ENCODE results near the gene FIGNL1. TPM values are rescaled to one million over a fixed set of nuclear protein-coding genes. Genes with fewer than 3 reads are reported as not detected.
A peak's percentile ranks its signal among the peaks of the same experiment; 100 is the strongest.

Gene FIGNL1
- total RNA-seq, 1 donor from 2014 or later: 5.5 TPM

DNA sequence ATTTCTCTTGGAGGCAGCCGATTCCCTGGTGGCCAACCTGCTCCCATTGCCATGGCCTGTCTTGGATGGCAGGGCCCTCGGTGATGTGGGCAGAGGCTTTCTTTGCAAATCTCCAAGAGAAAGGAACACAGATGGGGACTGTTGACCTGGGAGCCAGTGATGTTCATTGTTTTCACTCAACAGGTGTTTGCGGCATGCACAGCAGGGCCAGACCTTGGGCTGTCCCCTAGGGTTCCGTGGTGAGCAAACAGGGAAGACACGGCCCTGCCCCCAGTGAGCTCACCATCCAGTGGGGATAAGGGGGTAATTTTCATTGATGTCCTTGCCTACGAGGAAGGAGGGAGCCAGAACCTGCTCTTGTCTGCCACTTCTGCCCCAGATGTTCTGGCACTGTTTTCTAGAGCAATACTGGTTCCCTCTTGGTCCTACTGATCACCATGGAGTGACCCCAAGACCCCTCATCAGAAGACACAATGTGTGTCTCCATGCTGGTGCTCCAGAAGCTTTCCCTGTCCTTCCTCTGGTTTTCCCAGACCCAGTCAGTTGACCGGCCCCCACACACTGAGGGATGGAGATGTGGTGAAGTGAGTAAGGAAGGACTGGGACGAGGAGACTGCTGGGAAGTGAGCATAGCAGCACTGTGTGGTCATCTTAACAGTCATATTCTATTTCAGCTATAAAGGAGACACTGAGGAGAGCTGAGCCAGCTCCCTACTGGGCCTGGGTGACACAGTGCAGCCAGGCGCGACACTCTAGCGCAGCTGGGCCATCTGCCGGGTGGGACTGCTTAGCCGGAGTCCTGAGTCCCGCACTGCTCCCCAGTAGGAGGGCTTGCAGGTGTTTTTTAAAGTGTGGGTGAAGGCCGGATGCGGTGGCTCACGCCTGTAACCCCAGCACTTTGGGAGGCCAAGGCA is 20.4 kb upstream of the FIGNL1 start:
- Histone ChIP-seq H3K36me3 (no peaks in the 10 kb centered on the region), H3K4me1 (peaks cover 3% of the 10 kb centered on the region), H3K4me3 (no peak overlapping the region), H3K9me3 (no peaks in the 10 kb centered on the region), H3K27ac (no peak overlapping the region), H3K27me3 (no peaks in the 10 kb centered on the region)
- TF ChIP-seq, protein P1, sequence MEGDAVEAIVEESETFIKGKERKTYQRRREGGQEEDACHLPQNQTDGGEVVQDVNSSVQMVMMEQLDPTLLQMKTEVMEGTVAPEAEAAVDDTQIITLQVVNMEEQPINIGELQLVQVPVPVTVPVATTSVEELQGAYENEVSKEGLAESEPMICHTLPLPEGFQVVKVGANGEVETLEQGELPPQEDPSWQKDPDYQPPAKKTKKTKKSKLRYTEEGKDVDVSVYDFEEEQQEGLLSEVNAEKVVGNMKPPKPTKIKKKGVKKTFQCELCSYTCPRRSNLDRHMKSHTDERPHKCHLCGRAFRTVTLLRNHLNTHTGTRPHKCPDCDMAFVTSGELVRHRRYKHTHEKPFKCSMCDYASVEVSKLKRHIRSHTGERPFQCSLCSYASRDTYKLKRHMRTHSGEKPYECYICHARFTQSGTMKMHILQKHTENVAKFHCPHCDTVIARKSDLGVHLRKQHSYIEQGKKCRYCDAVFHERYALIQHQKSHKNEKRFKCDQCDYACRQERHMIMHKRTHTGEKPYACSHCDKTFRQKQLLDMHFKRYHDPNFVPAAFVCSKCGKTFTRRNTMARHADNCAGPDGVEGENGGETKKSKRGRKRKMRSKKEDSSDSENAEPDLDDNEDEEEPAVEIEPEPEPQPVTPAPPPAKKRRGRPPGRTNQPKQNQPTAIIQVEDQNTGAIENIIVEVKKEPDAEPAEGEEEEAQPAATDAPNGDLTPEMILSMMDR (IDR thresholded peaks at IDR 0.05): no peak
- DNase-seq (no peak), ATAC-seq (no peak)
- intact Hi-C loops (cut with DNase I): loop anchor here (10.0 kb wide), 1 partner anchor 204 kb away; no protein-coding TSS in a partner anchor

DNA sequence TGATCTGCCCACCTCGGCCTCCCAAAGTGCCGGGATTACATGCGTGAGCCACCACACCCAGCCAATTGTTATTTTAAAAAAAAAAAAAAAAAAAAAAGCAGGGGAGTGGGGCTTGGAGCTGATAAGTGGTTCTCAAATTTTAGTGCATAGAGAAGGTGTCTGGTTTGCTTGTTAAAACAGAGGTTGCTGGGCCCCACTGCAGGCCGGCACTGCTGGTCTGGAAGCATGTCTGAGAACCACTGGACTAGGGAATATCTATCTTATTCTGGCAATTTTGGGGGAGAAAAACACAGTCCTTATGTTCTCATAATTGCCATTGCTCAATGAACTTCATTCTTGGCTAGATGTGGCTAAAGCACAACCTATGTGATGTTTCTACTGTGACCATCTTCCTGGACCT is 19.0 kb upstream of the FIGNL1 start:
- Histone ChIP-seq H3K4me1 (peaks cover 3% of the 10 kb centered on the region), H3K27me3 (no peaks in the 10 kb centered on the region), H3K9me3 (no peaks in the 10 kb centered on the region), H3K27ac (no peak overlapping the region), H3K4me3 (no peak overlapping the region), H3K36me3 (no peaks in the 10 kb centered on the region)
- intact Hi-C loops (cut with DNase I): loop anchor here (10.0 kb wide), 1 partner anchor 686 kb away; no protein-coding TSS in a partner anchor
- ATAC-seq (no peak), DNase-seq (no peak)
- TF ChIP-seq, protein P1 (IDR thresholded peaks at IDR 0.05): no peak

DNA sequence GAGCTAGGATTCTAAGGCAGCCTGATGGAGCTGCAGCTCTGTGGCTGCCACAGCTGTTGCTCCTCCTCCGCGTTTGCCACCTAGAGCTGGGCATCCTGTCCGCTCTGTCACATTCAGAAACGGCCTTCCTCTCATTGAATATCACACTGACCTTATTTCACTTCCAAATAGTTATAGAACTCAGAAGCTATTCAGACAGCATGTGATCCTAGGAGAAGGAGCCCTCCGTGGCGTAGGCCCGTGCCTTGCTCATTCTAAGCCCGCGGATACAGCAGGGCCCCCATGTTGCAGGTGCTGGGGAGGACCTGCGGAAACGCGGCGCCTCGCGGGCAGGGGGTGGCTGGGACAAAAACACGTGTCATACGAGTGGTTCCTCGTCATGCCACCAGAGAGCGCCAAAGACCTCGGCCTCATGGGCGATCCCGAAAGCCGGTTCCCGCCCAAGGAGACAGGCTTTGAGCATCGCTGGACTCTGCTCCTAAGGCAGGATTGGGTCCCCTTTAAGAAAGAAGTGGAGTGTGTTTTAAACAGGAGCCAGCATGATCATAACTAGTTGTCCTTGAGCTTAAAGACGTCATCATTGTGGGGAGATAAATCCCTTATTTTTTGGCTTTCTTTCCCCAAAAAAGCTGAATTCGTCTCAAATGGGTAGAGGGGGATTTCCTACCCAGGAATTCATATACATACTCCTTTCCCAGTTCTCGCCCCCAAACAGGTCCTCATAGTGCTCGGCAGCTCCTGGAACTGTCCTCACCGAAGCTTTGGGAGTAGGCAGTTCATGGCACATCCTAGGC is 17.9 kb upstream of the FIGNL1 start:
- H3K4me3 ChIP-seq: no peak overlapping the region
- TF ChIP-seq, protein P1 (IDR thresholded peaks at IDR 0.05): peak; percentile 86
- H3K4me1 ChIP-seq: peaks cover 3% of the 10 kb centered on the region
- no peaks in the 10 kb centered on the region for H3K36me3 ChIP-seq
- no peak overlapping the region for H3K27ac ChIP-seq
- intact Hi-C loops (cut with DNase I): loop anchor here (10.0 kb wide), 1 partner anchor 687 kb away; no protein-coding TSS in a partner anchor
- no peaks in the 10 kb centered on the region for H3K9me3 ChIP-seq
- peak; percentile 94 for ATAC-seq
- no peaks in the 10 kb centered on the region for H3K27me3 ChIP-seq
- DNase-seq: peak; percentile 85

DNA sequence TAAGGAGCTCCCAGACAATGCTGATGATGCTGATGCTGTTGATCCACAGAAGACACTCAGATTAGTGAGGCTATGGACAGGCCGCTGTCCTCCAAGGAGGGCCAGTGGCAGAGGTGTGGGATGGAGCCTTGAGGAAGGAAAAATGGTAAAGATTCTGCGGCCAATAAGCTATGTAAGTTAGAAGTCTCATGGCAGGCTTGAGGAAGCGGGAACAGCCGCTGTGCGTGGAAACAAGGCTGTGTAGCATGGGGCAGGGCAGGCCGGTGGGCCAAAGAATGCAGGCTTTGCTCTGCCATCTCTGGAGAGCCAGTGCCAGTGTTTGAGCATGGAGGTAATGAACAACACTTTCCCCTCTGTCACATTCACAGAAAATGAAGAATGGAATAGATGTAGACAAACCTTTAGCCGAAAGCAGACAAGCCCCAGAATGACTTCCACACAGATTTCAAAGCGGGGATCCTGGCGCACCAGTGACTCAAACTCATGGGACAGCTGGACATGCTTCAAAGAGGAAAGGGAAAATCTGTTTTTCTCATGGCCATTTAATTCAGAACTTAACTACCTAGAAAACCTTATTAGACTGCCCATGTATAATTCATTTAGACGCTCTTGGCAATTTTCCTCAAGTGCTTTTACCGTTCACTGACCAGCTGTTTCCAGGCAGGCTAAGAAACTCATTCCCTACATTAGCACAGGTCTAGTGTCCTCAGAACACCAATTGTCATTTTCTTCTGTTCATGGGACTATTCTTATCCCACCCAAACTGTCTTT is 16.9 kb upstream of the FIGNL1 start:
- ATAC-seq: no peak
- TF ChIP-seq, protein P1 (IDR thresholded peaks at IDR 0.05): no peak
- Histone ChIP-seq H3K4me3 (no peak overlapping the region), H3K4me1 (peaks cover 3% of the 10 kb centered on the region), H3K27ac (no peak overlapping the region), H3K9me3 (no peaks in the 10 kb centered on the region), H3K36me3 (no peaks in the 10 kb centered on the region), H3K27me3 (no peaks in the 10 kb centered on the region)
- intact Hi-C loops (cut with DNase I): loop anchor here (10.0 kb wide), 1 partner anchor 688 kb away; no protein-coding TSS in a partner anchor
- no peak for DNase-seq

DNA sequence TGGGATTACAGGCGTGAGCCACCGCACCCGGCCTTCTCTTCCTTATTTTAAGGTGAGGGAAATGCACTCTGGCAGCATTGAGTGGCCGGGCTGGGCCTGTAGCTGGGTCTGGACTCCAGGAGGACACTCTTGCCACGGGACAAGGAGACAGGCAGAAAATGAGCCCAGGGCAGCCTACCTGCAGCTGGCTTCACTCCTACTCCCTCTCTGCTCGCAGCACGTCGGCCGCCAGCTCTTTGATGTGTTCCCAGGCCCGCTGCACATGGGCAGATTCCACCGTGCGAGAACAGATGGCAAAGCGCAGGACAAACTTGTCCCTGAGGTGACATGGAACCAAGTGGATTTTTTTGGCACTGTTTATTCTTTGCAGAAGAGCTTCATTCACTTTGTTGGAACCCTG is 12.9 kb upstream of the FIGNL1 start:
- Histone ChIP-seq H3K9me3 (no peaks in the 10 kb centered on the region), H3K27me3 (no peaks in the 10 kb centered on the region), H3K36me3 (no peaks in the 10 kb centered on the region), H3K4me3 (no peak overlapping the region), H3K27ac (no peak overlapping the region), H3K4me1 (peaks cover 3% of the 10 kb centered on the region)
- ATAC-seq (no peak), DNase-seq (no peak)
- TF ChIP-seq, protein P1 (IDR thresholded peaks at IDR 0.05): no peak
- intact Hi-C loops (cut with DNase I): loop anchor here (10.0 kb wide), 1 partner anchor 692 kb away; no protein-coding TSS in a partner anchor
